ENCODE results near the gene DOCK7. TPM values are rescaled to one million over a fixed set of nuclear protein-coding genes. Genes with fewer than 3 reads are reported as not detected.
"Not testable (repeated sequence)": the region's sequence is repeated elsewhere in the genome, so short reads cannot be mapped to it uniquely, and the experiment has no call there.

The DOCK7 gene
- polyA plus RNA-seq, 1 of the 3 experiments (the other 2 are of a cell fraction) = 27.6 TPM

DNA sequence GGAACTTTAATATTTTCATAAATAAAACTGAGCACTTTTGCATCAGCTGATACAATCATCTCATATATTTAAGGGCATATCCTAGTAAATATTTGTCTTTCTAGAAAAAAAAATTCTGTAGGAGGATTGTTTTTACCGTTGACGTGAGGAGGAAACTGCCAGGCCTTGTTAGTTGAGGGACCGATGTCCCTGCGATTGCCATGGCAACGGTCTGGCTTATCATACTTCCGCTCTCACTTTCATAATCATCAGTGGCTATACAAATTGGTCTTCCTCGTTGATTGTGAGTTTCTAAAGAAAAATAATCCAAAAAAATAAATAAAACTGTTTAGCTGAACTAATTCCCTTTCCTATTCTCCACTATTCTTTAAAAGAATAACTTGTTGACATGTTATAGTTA is 160.2 kb downstream of the DOCK7 start:
- no peaks in the 10 kb centered on the region for H3K9me2 ChIP-seq
- TF ChIP-seq EP300 (IDR thresholded peaks at IDR 0.05; ENCODE audit: borderline replicate concordance in 1 of 2, low read depth in 1 of 2, low read length in 1 of 2) (no peak), NFIC (IDR thresholded peaks at IDR 0.05; ENCODE audit: borderline replicate concordance) (no peak), SIN3A (IDR thresholded peaks at IDR 0.05; ENCODE audit: borderline replicate concordance, low read depth, low read length) (no peak), JUND (IDR thresholded peaks at IDR 0.05) (no peak), MEF2A (IDR thresholded peaks at IDR 0.05; ENCODE audit: borderline replicate concordance, low read depth) (no peak), EZH2phosphoT487 (IDR thresholded peaks at IDR 0.05; ENCODE audit: borderline replicate concordance, low read depth) (no peak), FOXM1 (IDR thresholded peaks at IDR 0.05; ENCODE audit: low read depth) (no peak), SMC3 (IDR thresholded peaks at IDR 0.05; ENCODE audit: low read depth, low read length) (no peak), YY1 (IDR thresholded peaks at IDR 0.05; ENCODE audit: low read depth) (no peak), CHD2 (IDR thresholded peaks at IDR 0.05; ENCODE audit: low read length, partially characterized antibody) (no peak)
- TF ChIP-seq, protein P1, sequence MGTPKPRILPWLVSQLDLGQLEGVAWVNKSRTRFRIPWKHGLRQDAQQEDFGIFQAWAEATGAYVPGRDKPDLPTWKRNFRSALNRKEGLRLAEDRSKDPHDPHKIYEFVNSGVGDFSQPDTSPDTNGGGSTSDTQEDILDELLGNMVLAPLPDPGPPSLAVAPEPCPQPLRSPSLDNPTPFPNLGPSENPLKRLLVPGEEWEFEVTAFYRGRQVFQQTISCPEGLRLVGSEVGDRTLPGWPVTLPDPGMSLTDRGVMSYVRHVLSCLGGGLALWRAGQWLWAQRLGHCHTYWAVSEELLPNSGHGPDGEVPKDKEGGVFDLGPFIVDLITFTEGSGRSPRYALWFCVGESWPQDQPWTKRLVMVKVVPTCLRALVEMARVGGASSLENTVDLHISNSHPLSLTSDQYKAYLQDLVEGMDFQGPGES (IDR thresholded peaks at IDR 0.05; ENCODE audit: low read depth, low read length) = no peak
- TF ChIP-seq, protein P2, sequence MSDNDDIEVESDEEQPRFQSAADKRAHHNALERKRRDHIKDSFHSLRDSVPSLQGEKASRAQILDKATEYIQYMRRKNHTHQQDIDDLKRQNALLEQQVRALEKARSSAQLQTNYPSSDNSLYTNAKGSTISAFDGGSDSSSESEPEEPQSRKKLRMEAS (IDR thresholded peaks at IDR 0.05; ENCODE audit: low read depth) = no peak
- TF ChIP-seq, protein P3, sequence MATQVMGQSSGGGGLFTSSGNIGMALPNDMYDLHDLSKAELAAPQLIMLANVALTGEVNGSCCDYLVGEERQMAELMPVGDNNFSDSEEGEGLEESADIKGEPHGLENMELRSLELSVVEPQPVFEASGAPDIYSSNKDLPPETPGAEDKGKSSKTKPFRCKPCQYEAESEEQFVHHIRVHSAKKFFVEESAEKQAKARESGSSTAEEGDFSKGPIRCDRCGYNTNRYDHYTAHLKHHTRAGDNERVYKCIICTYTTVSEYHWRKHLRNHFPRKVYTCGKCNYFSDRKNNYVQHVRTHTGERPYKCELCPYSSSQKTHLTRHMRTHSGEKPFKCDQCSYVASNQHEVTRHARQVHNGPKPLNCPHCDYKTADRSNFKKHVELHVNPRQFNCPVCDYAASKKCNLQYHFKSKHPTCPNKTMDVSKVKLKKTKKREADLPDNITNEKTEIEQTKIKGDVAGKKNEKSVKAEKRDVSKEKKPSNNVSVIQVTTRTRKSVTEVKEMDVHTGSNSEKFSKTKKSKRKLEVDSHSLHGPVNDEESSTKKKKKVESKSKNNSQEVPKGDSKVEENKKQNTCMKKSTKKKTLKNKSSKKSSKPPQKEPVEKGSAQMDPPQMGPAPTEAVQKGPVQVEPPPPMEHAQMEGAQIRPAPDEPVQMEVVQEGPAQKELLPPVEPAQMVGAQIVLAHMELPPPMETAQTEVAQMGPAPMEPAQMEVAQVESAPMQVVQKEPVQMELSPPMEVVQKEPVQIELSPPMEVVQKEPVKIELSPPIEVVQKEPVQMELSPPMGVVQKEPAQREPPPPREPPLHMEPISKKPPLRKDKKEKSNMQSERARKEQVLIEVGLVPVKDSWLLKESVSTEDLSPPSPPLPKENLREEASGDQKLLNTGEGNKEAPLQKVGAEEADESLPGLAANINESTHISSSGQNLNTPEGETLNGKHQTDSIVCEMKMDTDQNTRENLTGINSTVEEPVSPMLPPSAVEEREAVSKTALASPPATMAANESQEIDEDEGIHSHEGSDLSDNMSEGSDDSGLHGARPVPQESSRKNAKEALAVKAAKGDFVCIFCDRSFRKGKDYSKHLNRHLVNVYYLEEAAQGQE (IDR thresholded peaks at IDR 0.05; ENCODE audit: low read depth, low read length) = no peak
- H4K20me1 ChIP-seq (ENCODE audit: insufficient read depth) = no peaks in the 10 kb centered on the region
- H3K9me3 ChIP-seq = no peaks in the 10 kb centered on the region
- no peak overlapping the region for H3K4me2 ChIP-seq
- CTCF ChIA-PET = interaction anchor here (1.1 to 3.3 kb wide), 3 partner anchors 12 to 218 kb away, joined by 3 to 24 read pairs (median 13); no protein-coding TSS in a partner anchor
- H3K27ac ChIP-seq (ENCODE audit: low read depth in 2 of 2, low read length in 1 of 2) = no peak overlapping the region
- DNase-seq = no peak
- no peak overlapping the region for H3K9ac ChIP-seq
- H3K79me2 ChIP-seq (ENCODE audit: insufficient read depth) = no peaks in the 10 kb centered on the region; the same call in none of the 2 replicates
- no peaks in the 10 kb centered on the region for H3K27me3 ChIP-seq (ENCODE audit: insufficient read depth)
- H3K36me3 ChIP-seq (replicated peaks in 1 of 2; ENCODE audit: control insufficient read depth in 1 of 2, insufficient read depth in 2 of 2, low read length in 1 of 2) = peaks cover 23 to 61% of the 10 kb centered on the region in 2 experiments
- H3F3A ChIP-seq (replicated peaks; ENCODE audit: insufficient read depth) = peaks cover 33% of the 10 kb centered on the region
- H3K4me3 ChIP-seq (ENCODE audit: low read depth in 2 of 2, low read length in 1 of 2) = no peak overlapping the region
- H3K4me1 ChIP-seq (ENCODE audit: control insufficient read depth in 1 of 2, insufficient read depth in 2 of 2, low read depth in 1 of 2, low read length in 1 of 2) = no peaks in the 10 kb centered on the region
- 87% methylated on average over 7 of the region's 7 CpGs for WGBS (ENCODE audit: low lambda C conversion rate)
- POLR2A ChIA-PET = no interaction called here
- H2AFZ ChIP-seq (ENCODE audit: low read depth) = no peak overlapping the region

DNA sequence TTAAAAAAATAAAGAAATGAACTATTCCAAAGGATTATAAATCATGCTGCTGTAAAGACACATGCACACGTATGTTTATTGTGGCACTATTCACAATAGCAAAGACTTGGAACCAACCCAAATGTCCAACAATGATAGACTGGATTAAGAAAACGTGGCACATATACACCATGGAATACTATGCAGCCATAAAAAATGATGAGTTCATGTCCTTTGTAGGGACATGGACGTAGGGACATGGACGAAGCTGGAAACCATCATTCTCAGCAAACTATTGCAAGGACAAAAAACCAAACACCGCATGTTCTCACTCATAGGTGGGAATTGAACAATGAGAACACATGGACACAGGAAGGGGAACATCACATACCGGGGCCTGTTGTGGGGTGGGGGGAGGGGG is 160.8 kb downstream of the DOCK7 start:
- H3K9me2 ChIP-seq; H3K27me3 ChIP-seq (ENCODE audit: insufficient read depth); H4K20me1 ChIP-seq (ENCODE audit: insufficient read depth); H3K9ac ChIP-seq; DNase-seq; H2AFZ ChIP-seq (ENCODE audit: low read depth); H3K4me2 ChIP-seq; H3K9me3 ChIP-seq; H3K79me2 ChIP-seq (ENCODE audit: insufficient read depth); H3K4me3 ChIP-seq (ENCODE audit: low read depth in 2 of 2, low read length in 1 of 2); POLR2A ChIA-PET; H3K27ac ChIP-seq (ENCODE audit: low read depth in 2 of 2, low read length in 1 of 2); CTCF ChIA-PET; H3K4me1 ChIP-seq (ENCODE audit: control insufficient read depth in 1 of 2, insufficient read depth in 2 of 2, low read depth in 1 of 2, low read length in 1 of 2): not testable (repeated sequence)
- Histone ChIP-seq H3K36me3 (replicated peaks in 1 of 2; ENCODE audit: control insufficient read depth in 1 of 2, insufficient read depth in 2 of 2, low read length in 1 of 2) (peaks cover 23 to 65% of the 10 kb centered on the region in 2 experiments), H3F3A (replicated peaks; ENCODE audit: insufficient read depth) (peaks cover 38% of the 10 kb centered on the region)
- 95% methylated on average over 6 of the region's 6 CpGs for WGBS (ENCODE audit: low lambda C conversion rate)

Measured in SK-N-SH (cell line).